ENCODE data around the gene NFYC.
A peak's percentile ranks its signal among the peaks of the same experiment; 100 is the strongest.

NFYC gene

GRCh38 chr1:40712997-40713396 is 21.5 kb downstream of the NFYC start:
- TF ChIP-seq, protein P1, sequence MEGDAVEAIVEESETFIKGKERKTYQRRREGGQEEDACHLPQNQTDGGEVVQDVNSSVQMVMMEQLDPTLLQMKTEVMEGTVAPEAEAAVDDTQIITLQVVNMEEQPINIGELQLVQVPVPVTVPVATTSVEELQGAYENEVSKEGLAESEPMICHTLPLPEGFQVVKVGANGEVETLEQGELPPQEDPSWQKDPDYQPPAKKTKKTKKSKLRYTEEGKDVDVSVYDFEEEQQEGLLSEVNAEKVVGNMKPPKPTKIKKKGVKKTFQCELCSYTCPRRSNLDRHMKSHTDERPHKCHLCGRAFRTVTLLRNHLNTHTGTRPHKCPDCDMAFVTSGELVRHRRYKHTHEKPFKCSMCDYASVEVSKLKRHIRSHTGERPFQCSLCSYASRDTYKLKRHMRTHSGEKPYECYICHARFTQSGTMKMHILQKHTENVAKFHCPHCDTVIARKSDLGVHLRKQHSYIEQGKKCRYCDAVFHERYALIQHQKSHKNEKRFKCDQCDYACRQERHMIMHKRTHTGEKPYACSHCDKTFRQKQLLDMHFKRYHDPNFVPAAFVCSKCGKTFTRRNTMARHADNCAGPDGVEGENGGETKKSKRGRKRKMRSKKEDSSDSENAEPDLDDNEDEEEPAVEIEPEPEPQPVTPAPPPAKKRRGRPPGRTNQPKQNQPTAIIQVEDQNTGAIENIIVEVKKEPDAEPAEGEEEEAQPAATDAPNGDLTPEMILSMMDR (IDR thresholded peaks at IDR 0.05; ENCODE audit: control extremely low read depth, extremely low read depth, low read depth, missing control alignments) = no peak
- ChIA-PET CTCF (interaction anchor here (1.3 kb wide), 1 partner anchor 9 kb away, joined by 4 read pairs; no protein-coding TSS in a partner anchor), POLR2A (no interaction called here)
- peak; percentile 37 for DNase-seq (ENCODE audit: extremely low spot score)

DNA sequence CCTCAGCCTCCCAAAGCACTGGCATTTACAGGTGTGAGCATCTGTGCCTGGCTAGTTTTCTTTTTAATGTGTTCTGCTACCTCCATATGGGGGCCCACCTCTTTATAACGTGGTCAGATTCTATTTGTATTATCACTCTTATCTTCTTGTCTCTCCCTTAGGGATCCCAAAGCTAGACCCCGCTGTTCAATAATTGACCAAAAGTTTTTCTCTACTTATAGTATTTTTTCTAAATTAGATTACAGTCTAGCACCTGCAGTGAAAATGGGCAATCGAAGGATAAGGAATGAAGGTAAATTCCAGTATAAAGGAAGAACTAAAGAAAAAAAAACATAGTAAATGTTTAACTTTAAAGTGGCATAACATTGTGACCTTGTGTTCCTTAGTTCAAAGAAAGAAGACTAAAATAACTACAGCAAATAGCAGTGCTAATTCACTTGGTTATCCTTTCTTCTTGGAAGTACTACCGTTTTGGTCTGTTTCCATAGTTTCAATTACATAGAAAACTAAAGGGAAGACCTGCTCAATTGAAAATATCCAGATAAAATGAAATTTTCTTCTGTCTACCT is 24.1 kb downstream of the NFYC start:
- DNase-seq (ENCODE audit: extremely low spot score) = no peak
- ChIA-PET CTCF (interaction anchor here (5.7 kb wide), 1 partner anchor 13 kb away, joined by 36 read pairs; no protein-coding TSS in a partner anchor), POLR2A (no interaction called here)
- TF ChIP-seq, protein P1 (IDR thresholded peaks at IDR 0.05; ENCODE audit: control extremely low read depth, extremely low read depth, low read depth, missing control alignments) = no peak

GRCh38 chr1:40717065-40717464 is 25.6 kb downstream of the NFYC start:
- no peak for DNase-seq (ENCODE audit: extremely low spot score)
- CTCF ChIA-PET = interaction anchor here (0.6 to 5.7 kb wide), 8 partner anchors 11 to 116 kb away, joined by 3 to 36 read pairs (median 4); no protein-coding TSS in a partner anchor
- POLR2A ChIA-PET = no interaction called here
- TF ChIP-seq, protein P1 (IDR thresholded peaks at IDR 0.05; ENCODE audit: control extremely low read depth, extremely low read depth, low read depth, missing control alignments) = no peak

DNA sequence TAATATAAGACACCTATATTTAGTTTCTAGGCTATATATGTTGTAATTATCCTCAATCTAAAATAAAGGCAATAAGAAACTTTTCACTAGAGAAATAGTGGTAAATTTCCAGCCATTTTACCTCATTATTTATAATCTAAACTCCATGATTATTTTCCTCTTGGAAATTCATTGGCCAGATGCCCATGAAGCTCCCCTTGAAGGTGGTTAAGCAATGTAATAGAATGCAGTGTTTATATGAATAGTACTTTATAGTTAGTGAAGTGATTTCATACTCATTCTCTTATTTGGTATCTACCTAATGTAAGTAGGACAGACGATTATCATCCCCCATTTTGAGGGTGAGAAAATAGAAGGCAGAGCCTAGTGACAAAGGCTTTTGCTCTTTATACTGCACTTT is 26.5 kb downstream of the NFYC start:
- CTCF ChIA-PET = interaction anchor here (1.2 to 5.7 kb wide), 7 partner anchors 10 to 56 kb away, joined by 3 to 36 read pairs (median 4); no protein-coding TSS in a partner anchor

DNA sequence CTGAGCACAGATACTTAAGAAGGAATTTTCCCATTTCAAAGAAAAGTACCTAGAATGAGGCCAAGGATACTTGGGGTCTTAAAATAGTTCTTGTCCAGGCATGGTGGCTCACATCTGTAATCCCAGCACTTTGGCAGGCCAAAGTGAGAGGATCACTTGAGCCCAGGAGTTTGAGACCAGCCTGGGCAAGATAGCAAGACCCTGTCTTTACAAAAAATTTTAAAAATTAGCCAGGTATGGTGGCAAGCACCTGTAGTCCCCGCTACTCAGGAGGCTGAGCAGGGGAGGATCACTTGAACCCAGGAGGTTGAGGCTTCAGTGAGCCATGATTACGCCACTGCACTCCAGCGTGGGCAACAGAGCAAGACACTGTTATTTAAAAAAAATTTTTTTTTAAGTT is 29.0 kb downstream of the NFYC start:
- DNase-seq (ENCODE audit: extremely low spot score) = no peak
- ChIA-PET POLR2A (no interaction called here), CTCF (interaction anchor here (1.1 to 1.2 kb wide), 2 partner anchors 51 to 54 kb away, joined by 3 read pairs; no protein-coding TSS in a partner anchor)
- TF ChIP-seq, protein P1 (IDR thresholded peaks at IDR 0.05; ENCODE audit: control extremely low read depth, extremely low read depth, low read depth, missing control alignments) = no peak

More for the DNA sequence above, 26.5 kb downstream of the NFYC start:
- TF ChIP-seq, protein P1 (IDR thresholded peaks at IDR 0.05; ENCODE audit: control extremely low read depth, extremely low read depth, low read depth, missing control alignments) = no peak
- DNase-seq (ENCODE audit: extremely low spot score) = no peak
- POLR2A ChIA-PET = interaction anchor here (0.5 kb wide), 1 partner anchor 14 kb away, joined by 5 read pairs; no protein-coding TSS in a partner anchor

GRCh38 chr1:40722622-40723021 is 31.1 kb downstream of the NFYC start:
- ChIA-PET CTCF (interaction anchor here (0.7 to 4.3 kb wide), 12 partner anchors 9 to 93 kb away, joined by 3 to 19 read pairs (median 4); partner anchors contain the start of gene NFYC), POLR2A (no interaction called here)
- TF ChIP-seq, protein P1 (IDR thresholded peaks at IDR 0.05; ENCODE audit: control extremely low read depth, extremely low read depth, low read depth, missing control alignments) = peak; percentile 22
- no peak for DNase-seq (ENCODE audit: extremely low spot score)

Measured in GM10248 (cell line).